HT1080 (cell line): ENCODE results near the gene IFT57. TPM values are rescaled to one million over a fixed set of nuclear protein-coding genes. Genes with fewer than 3 reads are reported as not detected.

ENCODE experiments used
- DNase-seq: peaks from one replicate; pipeline ENCODE4 v3.0.0-alpha.2; 2015; ENCODE audit warnings: low read depth
- total RNA-seq: library from RNA; depleted of rRNA; stranded (reverse); fragments of >200 nt; shearing (Covaris generic); gene quantifications from 2 replicates; pipeline ENCODE4 v1.2.3, GENCODE V29; 2014; rRNA removed

Gene IFT57
- total RNA-seq, 1 experiment from 2014 or later: 83.1 TPM

GRCh38 chr3:108126348-108126747 lies 95.9 kb downstream of the IFT57 start:
- no peak for DNase-seq

- DNase-seq: no peak
Measured at GRCh38 chr3:108125550-108126071, 96.6 kb downstream of the IFT57 start.

- no peak for DNase-seq
Measured at GRCh38 chr3:108125153-108125543, 97.1 kb downstream of the IFT57 start.

GRCh38 chr3:108124337-108125152 lies 97.7 kb downstream of the IFT57 start:
- DNase-seq: no peak

GRCh38 chr3:108123326-108123725 lies 98.9 kb downstream of the IFT57 start:
- no peak for DNase-seq

GRCh38 chr3:108122276-108122675 lies 99.9 kb downstream of the IFT57 start:
- DNase-seq: no peak

GRCh38 chr3:108119398-108120104 lies 102.7 kb downstream of the IFT57 start:
- no peak for DNase-seq

GRCh38 chr3:108118038-108118768 lies 104.0 kb downstream of the IFT57 start:
- no peak for DNase-seq

- peak; percentile 34 for DNase-seq
Measured at GRCh38 chr3:108117241-108117775, 104.9 kb downstream of the IFT57 start.

GRCh38 chr3:108114423-108115065 lies 107.7 kb downstream of the IFT57 start:
- DNase-seq: no peak

- DNase-seq: no peak
Measured at GRCh38 chr3:108113975-108114374, 108.2 kb downstream of the IFT57 start.

- no peak for DNase-seq
Measured at GRCh38 chr3:108110934-108111333, 111.3 kb downstream of the IFT57 start.

Other genes starting within 250 kb of the IFT57 start
- 43.7 and 62.0 TPM in 2 replicates for gene CD47, start 131.4 kb downstream of the IFT57 start, total RNA-seq
- gene HHLA2, start 74.1 kb upstream of the IFT57 start, total RNA-seq: not detected in 2 replicates